Measurements from ENCODE around the gene MLF2. TPM values are rescaled to one million over a fixed set of nuclear protein-coding genes. Genes with fewer than 3 reads are reported as not detected.
A peak's percentile ranks its signal among the peaks of the same experiment; 100 is the strongest.

Gene MLF2
- total RNA-seq, 4 donors from 2014 or later, result 140 to 290 (median 216) TPM

DNA sequence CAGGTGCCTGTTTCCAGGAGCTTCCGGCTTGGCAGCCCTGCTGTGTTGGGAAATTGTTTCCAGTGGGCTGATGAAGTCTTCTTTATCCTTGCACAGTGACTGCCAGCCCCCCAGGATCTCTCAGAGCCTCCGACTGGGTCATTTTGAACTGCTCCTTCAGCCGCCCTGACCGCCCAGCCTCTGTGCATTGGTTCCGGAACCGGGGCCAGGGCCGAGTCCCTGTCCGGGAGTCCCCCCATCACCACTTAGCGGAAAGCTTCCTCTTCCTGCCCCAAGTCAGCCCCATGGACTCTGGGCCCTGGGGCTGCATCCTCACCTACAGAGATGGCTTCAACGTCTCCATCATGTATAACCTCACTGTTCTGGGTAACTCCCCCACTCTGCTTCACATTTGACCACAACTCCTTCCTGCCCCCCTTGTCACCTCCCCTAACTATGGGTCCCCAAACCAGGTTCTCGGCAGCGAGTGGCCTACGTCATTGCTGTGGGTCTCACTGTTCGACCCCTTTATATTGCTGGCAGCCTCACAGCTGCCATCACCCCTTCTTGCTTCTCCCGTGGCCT lies 21.6 kb upstream of the MLF2 start:
- Histone ChIP-seq H3K9me3 (no peaks in the 10 kb centered on the region), H3K4me3 (peak overlapping the region in 1 of 2 donors; percentile 42), H3K4me1 (peaks cover 0 to 71% (median 33%) of the 10 kb centered on the region in 3 donors), H3K36me3 (peaks cover 0 to 23% of the 10 kb centered on the region in 2 donors), H3K27me3 (no peaks in the 10 kb centered on the region), H3K27ac (no peak overlapping the region)
- TF ChIP-seq CTCF (IDR thresholded peaks at IDR 0.05) (no peak), POLR2A (IDR thresholded peaks at IDR 0.05) (no peak), POLR2AphosphoS5 (IDR thresholded peaks at IDR 0.05) (no peak), EP300 (IDR thresholded peaks at IDR 0.05) (no peak)
- ATAC-seq, result no peak
- 90 to 96% methylated on average over 7 to 15 of the region's 15 CpGs for WGBS, 2 donors (ENCODE audit: low coverage in 1 of 2)

DNA sequence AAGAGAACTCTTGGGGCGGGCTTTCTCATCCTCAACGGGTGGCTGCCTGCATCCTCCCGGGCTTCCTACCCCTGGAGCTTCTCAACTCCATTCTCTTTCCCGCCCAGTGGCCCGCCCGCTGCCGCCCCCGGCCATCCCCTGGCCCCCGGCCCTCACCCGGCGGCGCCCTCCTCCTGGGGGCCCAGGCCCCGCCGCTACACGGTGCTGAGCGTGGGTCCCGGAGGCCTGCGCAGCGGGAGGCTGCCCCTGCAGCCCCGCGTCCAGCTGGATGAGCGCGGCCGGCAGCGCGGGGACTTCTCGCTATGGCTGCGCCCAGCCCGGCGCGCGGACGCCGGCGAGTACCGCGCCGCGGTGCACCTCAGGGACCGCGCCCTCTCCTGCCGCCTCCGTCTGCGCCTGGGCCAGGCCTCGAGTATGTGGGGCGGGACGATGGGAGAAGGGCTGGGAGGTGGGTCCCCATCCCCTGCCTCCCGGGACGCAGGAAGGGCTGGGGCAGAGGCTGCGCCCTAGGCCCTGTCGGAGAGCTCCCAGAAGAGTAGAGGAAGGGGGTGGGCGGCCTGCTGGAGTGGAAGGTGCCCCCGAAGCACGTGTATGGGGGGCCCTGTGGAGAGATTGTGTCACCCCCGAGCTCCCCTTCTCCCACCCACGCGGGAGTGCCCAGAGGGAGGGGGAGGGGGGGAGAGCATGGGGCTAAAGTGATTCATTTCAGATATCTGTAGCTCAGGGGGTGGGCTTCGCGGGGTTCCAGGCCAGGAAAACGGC lies 20.8 kb upstream of the MLF2 start:
- H3K4me3 ChIP-seq, result peak overlapping the region; percentile 1 to 42
- ATAC-seq, result no peak
- H3K4me1 ChIP-seq, result peaks cover 0 to 73% (median 39%) of the 10 kb centered on the region in 3 donors
- TF ChIP-seq EP300 (IDR thresholded peaks at IDR 0.05) (no peak), CTCF (IDR thresholded peaks at IDR 0.05) (no peak), POLR2AphosphoS5 (IDR thresholded peaks at IDR 0.05) (no peak), POLR2A (IDR thresholded peaks at IDR 0.05) (no peak)
- H3K36me3 ChIP-seq, result peaks cover 0 to 26% of the 10 kb centered on the region in 2 donors
- H3K9me3 ChIP-seq, result no peaks in the 10 kb centered on the region
- no peaks in the 10 kb centered on the region for H3K27me3 ChIP-seq
- peak overlapping the region in 3 of 4 donors; percentile 8 to 97 (median 17) for H3K27ac ChIP-seq
- whole genome bisulfite sequencing, 2 donors (ENCODE audit: low coverage in 1 of 2), result 18 to 27% methylated on average over 3 to 10 of the region's 60 CpGs

- TF ChIP-seq POLR2A (IDR thresholded peaks at IDR 0.05), result no peak
- TF ChIP-seq CTCF (IDR thresholded peaks at IDR 0.05), result no peak
- no peak for TF ChIP-seq POLR2AphosphoS5 (IDR thresholded peaks at IDR 0.05)
- no peak for TF ChIP-seq EP300 (IDR thresholded peaks at IDR 0.05)
- H3K4me1 ChIP-seq, result peaks cover 0 to 73% (median 43%) of the 10 kb centered on the region in 3 donors
- WGBS, 2 donors (ENCODE audit: low coverage in 1 of 2), result 82% methylated on average over 4 of the region's 21 CpGs; no CpG with 5 or more reads in 1 of the 2 donors
- H3K27me3 ChIP-seq, result no peaks in the 10 kb centered on the region
- H3K36me3 ChIP-seq, result peaks cover 0 to 26% of the 10 kb centered on the region in 2 donors
- peak overlapping the region; percentile 1 to 42 for H3K4me3 ChIP-seq
- no peak for ATAC-seq
- H3K9me3 ChIP-seq, result no peaks in the 10 kb centered on the region
- peak overlapping the region in 3 of 4 donors; percentile 97 to 99 (median 97) for H3K27ac ChIP-seq
Observed at GRCh38 chr12:6772726-6773589, 20.0 kb upstream of the MLF2 start.

- H3K9me3 ChIP-seq, result no peaks in the 10 kb centered on the region
- peak within 1 kb of the TSS in 1 of 2 donors; percentile 42 for H3K4me3 ChIP-seq
- no peak for TF ChIP-seq POLR2A (IDR thresholded peaks at IDR 0.05)
- no peak for TF ChIP-seq CTCF (IDR thresholded peaks at IDR 0.05)
- no peak for TF ChIP-seq POLR2AphosphoS5 (IDR thresholded peaks at IDR 0.05)
- no peak for TF ChIP-seq EP300 (IDR thresholded peaks at IDR 0.05)
- 34 to 59% methylated on average over 5 to 7 of the region's 15 CpGs for WGBS, 2 donors (ENCODE audit: low coverage in 1 of 2)
- no peaks in the 10 kb centered on the region for H3K27me3 ChIP-seq
- H3K36me3 ChIP-seq, result peaks cover 0 to 26% of the 10 kb centered on the region in 2 donors
- peaks cover 0 to 73% (median 44%) of the 10 kb centered on the region in 3 donors for H3K4me1 ChIP-seq
- peak; percentile 3 for ATAC-seq
- H3K27ac ChIP-seq, result peak within 1 kb of the TSS in 3 of 4 donors; percentile 97 to 99 (median 97)
Observed at GRCh38 chr12:6772331-6772695, 19.4 kb upstream of the MLF2 start, which contains the start of gene LAG3. LAG3 (plus strand) TSS chr12:6772520; CDS start chr12:6772853, 333 bp downstream.
